Endodermal cell (in vitro differentiated cells): ENCODE measurements around the gene IFNL3. TPM values are rescaled to one million over a fixed set of nuclear protein-coding genes. Genes with fewer than 3 reads are reported as not detected.

Experiments used
- DNase-seq: peaks from one replicate; pipeline ENCODE4 v3.0.0-alpha.2; 2017
- H3K27ac ChIP-seq: 2 replicates; pipeline ENCODE4 v1.5.1; 2013; ENCODE audit warnings: mild to moderate bottlenecking, low read depth, low read length, moderate library complexity
- H3K27me3 ChIP-seq: 2 replicates; pipeline ENCODE4 v1.6.1; 2013; ENCODE audit warnings: mild to moderate bottlenecking, low read length, moderate library complexity; ENCODE audit not compliant: insufficient read depth, control insufficient read depth, poor library complexity, severe bottlenecking
- H3K36me3 ChIP-seq: 2 replicates; pipeline ENCODE4 v1.7.0; 2013; ENCODE audit warnings: mild to moderate bottlenecking, low read length, moderate library complexity; ENCODE audit not compliant: control insufficient read depth, insufficient read depth
- H3K4me1 ChIP-seq: one replicate; pipeline ENCODE4 v1.7.0; 2013; ENCODE audit warnings: low read length; ENCODE audit not compliant: control insufficient read depth, insufficient read depth
- H3K4me3 ChIP-seq: 2 replicates; pipeline ENCODE4 v1.5.1; 2013; ENCODE audit warnings: mild to moderate bottlenecking, low read length, moderate library complexity
- H3K9ac ChIP-seq: 2 replicates; pipeline ENCODE4 v1.6.1; 2013; ENCODE audit warnings: mild to moderate bottlenecking, low read length, moderate library complexity; ENCODE audit not compliant: poor library complexity, severe bottlenecking; ENCODE audit errors: extremely low read depth
- H3K9me3 ChIP-seq: 2 replicates; pipeline ENCODE4 v1.6.1; 2013; ENCODE audit warnings: mild to moderate bottlenecking, low read length, moderate library complexity; ENCODE audit not compliant: control insufficient read depth
- H3K27ac Mint-ChIP-seq: 2 replicates; pipeline ENCODE4 v1.8.0; 2020; ENCODE audit warnings: mixed read lengths
- H3K27me3 Mint-ChIP-seq: 2 replicates; pipeline ENCODE4 v1.8.0; 2021; ENCODE audit warnings: mild to moderate bottlenecking, mixed read lengths; ENCODE audit not compliant: insufficient read depth
- H3K36me3 Mint-ChIP-seq: 2 replicates; pipeline ENCODE4 v1.8.0; 2020; ENCODE audit warnings: low read depth, mixed read lengths
- H3K4me1 Mint-ChIP-seq: 2 replicates; pipeline ENCODE4 v1.8.0; 2020; ENCODE audit warnings: mixed read lengths
- H3K4me3 Mint-ChIP-seq: 2 replicates; pipeline ENCODE4 v1.8.0; 2020; ENCODE audit warnings: mild to moderate bottlenecking, moderate library complexity, mixed read lengths
- H3K9me3 Mint-ChIP-seq: 2 replicates; pipeline ENCODE4 v1.8.0; 2020; ENCODE audit warnings: mild to moderate bottlenecking, mixed read lengths
- CTCF ChIP-seq: fragments of 200-600 bp; sonication (generic); conservative IDR thresholded peaks from 2 replicates; pipeline ENCODE4 v1.5.0; 2021; ENCODE audit warnings: antibody characterized with exemption, mild to moderate bottlenecking
- WGBS, 2 experiments: methylation state at CpG; one replicate each; pipeline versions ENCODE4 v1.1.5 to v1.1.7; 2013; ENCODE audit warnings: missing lambda C conversion rate in 2 of 2, mixed read lengths in 1 of 2; ENCODE audit not compliant: insufficient coverage in 1 of 2, insufficient read length in 1 of 2; 5-methylcytosine and 5-hydroxymethylcytosine counted together
- total RNA-seq, 2 donors: library from RNA; stranded (reverse); fragmentation: NEBNext Ultra II Directional in 1 of 2; extraction: Animal tissue kit (Norgen Biotek cat#: 25700) in 1 of 2; gene quantifications; 2 replicates in 1 of 2; 3 replicates in 1 of 2; pipeline ENCODE4 v1.2.1, GENCODE V29; 2021

IFNL3 gene
- total RNA-seq, 2 donors from 2014 or later = not detected

GRCh38 chr19:39282021-39282420 is 37.2 kb upstream of the IFNL3 start:
- TF ChIP-seq CTCF = no peak
- no peak overlapping the region for H3K4me3 ChIP-seq
- DNase-seq = no peak
- no peaks in the 10 kb centered on the region for H3K36me3 Mint-ChIP-seq
- no peaks in the 10 kb centered on the region for H3K4me1 ChIP-seq
- H3K4me1 Mint-ChIP-seq = no peaks in the 10 kb centered on the region
- H3K9me3 Mint-ChIP-seq = peaks cover 12% of the 10 kb centered on the region
- WGBS, 2 experiments = 89% methylated on average over 1 of the region's 1 CpG; no CpG with 5 or more reads in 1 of the 2 experiments
- no peak overlapping the region for H3K9ac ChIP-seq
- no peak overlapping the region for H3K4me3 Mint-ChIP-seq
- H3K27me3 ChIP-seq = peaks cover 48% of the 10 kb centered on the region
- no peak overlapping the region for H3K27ac ChIP-seq
- H3K36me3 ChIP-seq = no peaks in the 10 kb centered on the region
- H3K27ac Mint-ChIP-seq = no peak overlapping the region
- peaks cover 62% of the 10 kb centered on the region for H3K27me3 Mint-ChIP-seq
- no peaks in the 10 kb centered on the region for H3K9me3 ChIP-seq

DNA sequence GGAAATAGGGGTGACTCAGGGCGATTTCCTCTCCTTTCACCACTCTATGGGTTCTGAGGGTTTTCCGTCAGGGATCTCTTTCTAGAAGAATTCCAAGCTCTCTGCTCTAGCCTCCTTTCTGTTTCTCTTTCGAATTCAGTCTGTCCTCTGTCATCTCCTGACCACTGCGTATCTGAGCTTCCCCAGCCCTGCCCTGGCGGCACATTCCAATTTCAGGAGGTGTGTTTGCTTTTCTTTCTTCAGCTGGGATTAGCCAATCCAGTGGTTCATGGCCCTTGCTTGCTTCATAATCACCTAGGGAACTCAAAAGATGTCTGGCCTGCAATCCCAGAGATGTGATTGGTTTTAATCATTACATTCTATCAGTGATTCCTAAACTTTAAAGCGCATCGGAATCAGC is 32.8 kb upstream of the IFNL3 start:
- H3K9me3 ChIP-seq = no peaks in the 10 kb centered on the region
- WGBS, 2 experiments = 79 to 91% methylated on average over 5 to 7 of the region's 7 CpGs
- H3K4me1 ChIP-seq = no peaks in the 10 kb centered on the region
- no peaks in the 10 kb centered on the region for H3K36me3 Mint-ChIP-seq
- H3K4me1 Mint-ChIP-seq = no peaks in the 10 kb centered on the region
- H3K9me3 Mint-ChIP-seq = peaks cover 5% of the 10 kb centered on the region
- no peak overlapping the region for H3K4me3 ChIP-seq
- H3K27me3 ChIP-seq = peaks cover 38% of the 10 kb centered on the region
- no peak overlapping the region for H3K4me3 Mint-ChIP-seq
- H3K27ac Mint-ChIP-seq = no peak overlapping the region
- no peaks in the 10 kb centered on the region for H3K36me3 ChIP-seq
- TF ChIP-seq CTCF = no peak
- peaks cover 56% of the 10 kb centered on the region for H3K27me3 Mint-ChIP-seq
- DNase-seq = no peak
- H3K27ac ChIP-seq = no peak overlapping the region
- no peak overlapping the region for H3K9ac ChIP-seq

DNA sequence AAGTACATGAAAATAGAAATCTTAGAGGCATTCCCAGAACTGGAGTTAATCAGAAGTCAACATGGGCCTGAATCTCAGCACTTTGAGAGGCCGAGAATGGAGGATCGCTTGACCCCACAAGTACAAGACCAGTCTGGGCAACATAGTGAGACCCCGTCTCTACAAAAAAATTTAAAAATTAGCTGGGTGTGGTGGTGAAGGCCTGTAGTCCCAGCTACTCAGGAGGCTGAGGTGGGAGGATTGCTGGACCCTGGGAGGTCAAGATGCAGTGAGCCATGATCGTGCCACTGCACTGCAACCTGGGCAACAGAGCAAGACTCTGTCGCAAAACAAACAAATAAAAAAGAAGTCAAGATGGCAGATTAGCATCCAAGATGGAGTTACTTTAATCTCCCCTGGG is 31.9 kb upstream of the IFNL3 start:
- Mint-ChIP-seq H3K27ac (no peak overlapping the region), H3K4me1 (no peaks in the 10 kb centered on the region), H3K27me3 (peaks cover 50% of the 10 kb centered on the region), H3K4me3 (no peak overlapping the region), H3K9me3 (no peaks in the 10 kb centered on the region), H3K36me3 (no peaks in the 10 kb centered on the region)
- Histone ChIP-seq H3K4me3 (no peak overlapping the region), H3K27me3 (peaks cover 30% of the 10 kb centered on the region), H3K9ac (no peak overlapping the region), H3K36me3 (no peaks in the 10 kb centered on the region), H3K4me1 (no peaks in the 10 kb centered on the region), H3K27ac (no peak overlapping the region), H3K9me3 (no peaks in the 10 kb centered on the region)
- no peak for TF ChIP-seq CTCF
- WGBS, 2 experiments = 91 to 97% methylated on average over 5 of the region's 5 CpGs
- no peak for DNase-seq
